ENCODE data around the gene CLEC19A.

GRCh38 chr16:19289811-19290485 lies 4.4 kb downstream of the CLEC19A start:
- TF ChIP-seq CTCF (conservative IDR thresholded peaks at IDR 0.05; ENCODE audit: low read length) (no peak), EZH2phosphoT487 (IDR thresholded peaks at IDR 0.05; ENCODE audit: borderline replicate concordance, low read depth, low read length) (no peak)

Data from OCI-LY7 (cell line).